Mucosa of descending colon (tissue), 3 donors: ENCODE results near the gene ARRDC5. TPM values are rescaled to one million over a fixed set of nuclear protein-coding genes. Genes with fewer than 3 reads are reported as not detected.

Experiments
- ATAC-seq: fragments of 200-7000 bp; cut with Tn5 transposase; one replicate; pipeline ENCODE4 v1.9.1; 2020; ENCODE audit warnings: mild to moderate bottlenecking, moderate library complexity
- DNase-seq, 3 donors: peaks; one replicate each; pipeline ENCODE4 v3.0.0-alpha.2; 2020
- H3K36me3 ChIP-seq: fragments of 200-600 bp; one replicate; pipeline ENCODE4 v1.8.0; 2021; ENCODE audit warnings: low read depth, mild to moderate bottlenecking
- H3K4me1 ChIP-seq: fragments of 200-600 bp; one replicate; pipeline ENCODE4 v1.8.0; 2021; ENCODE audit warnings: low read depth, mild to moderate bottlenecking
- H3K4me3 ChIP-seq: fragments of 200-600 bp; one replicate; pipeline ENCODE4 v1.8.0; 2021; ENCODE audit warnings: mild to moderate bottlenecking
- H3K9me3 ChIP-seq: fragments of 200-600 bp; one replicate; pipeline ENCODE4 v1.8.0; 2021; ENCODE audit warnings: mild to moderate bottlenecking
- intact Hi-C, 2 donors: fragments of 100-400 bp; cut with DNase I in 1 of 2; cut with micrococcal nuclease in 1 of 2; formaldehyde crosslinking; loops; one replicate each; pipeline versions ENCODE4 v1.11.0 to v1.11.1; 2022; cut with DNase I, micrococcal nuclease
- total RNA-seq, 3 donors: library from RNA; stranded (reverse); fragmentation: NEBNext Ultra II Directional in 2 of 3; extraction: Animal tissue kit (Norgen Biotek cat#: 25700) in 2 of 3; gene quantifications; one replicate each; pipeline versions ENCODE4 v1.2.1 to v1.2.4, GENCODE V29; 2021 to 2023
- TF ChIP-seq, protein P1 (sequence below): fragments of 200-600 bp; IDR thresholded peaks from one replicate; pipeline ENCODE4 v1.8.0; 2022; ENCODE audit warnings: antibody characterized with exemption, mild to moderate bottlenecking
- donor health status: DM: no; HTN: no; CAD: no; lungs with moderate emphysema.
- donor health status: DM: no; HTN: no; CAD: no.
- donor health status: DM: no; HTN: yes; CAD: no.

ARRDC5 gene
- total RNA-seq, 3 donors from 2014 or later = 0.22 to 0.70 TPM; not detected in 1

GRCh38 chr19:4911786-4912672, 9.3 kb upstream of the ARRDC5 start:
- TF ChIP-seq, protein P1, sequence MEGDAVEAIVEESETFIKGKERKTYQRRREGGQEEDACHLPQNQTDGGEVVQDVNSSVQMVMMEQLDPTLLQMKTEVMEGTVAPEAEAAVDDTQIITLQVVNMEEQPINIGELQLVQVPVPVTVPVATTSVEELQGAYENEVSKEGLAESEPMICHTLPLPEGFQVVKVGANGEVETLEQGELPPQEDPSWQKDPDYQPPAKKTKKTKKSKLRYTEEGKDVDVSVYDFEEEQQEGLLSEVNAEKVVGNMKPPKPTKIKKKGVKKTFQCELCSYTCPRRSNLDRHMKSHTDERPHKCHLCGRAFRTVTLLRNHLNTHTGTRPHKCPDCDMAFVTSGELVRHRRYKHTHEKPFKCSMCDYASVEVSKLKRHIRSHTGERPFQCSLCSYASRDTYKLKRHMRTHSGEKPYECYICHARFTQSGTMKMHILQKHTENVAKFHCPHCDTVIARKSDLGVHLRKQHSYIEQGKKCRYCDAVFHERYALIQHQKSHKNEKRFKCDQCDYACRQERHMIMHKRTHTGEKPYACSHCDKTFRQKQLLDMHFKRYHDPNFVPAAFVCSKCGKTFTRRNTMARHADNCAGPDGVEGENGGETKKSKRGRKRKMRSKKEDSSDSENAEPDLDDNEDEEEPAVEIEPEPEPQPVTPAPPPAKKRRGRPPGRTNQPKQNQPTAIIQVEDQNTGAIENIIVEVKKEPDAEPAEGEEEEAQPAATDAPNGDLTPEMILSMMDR = peak; percentile 11

DNA sequence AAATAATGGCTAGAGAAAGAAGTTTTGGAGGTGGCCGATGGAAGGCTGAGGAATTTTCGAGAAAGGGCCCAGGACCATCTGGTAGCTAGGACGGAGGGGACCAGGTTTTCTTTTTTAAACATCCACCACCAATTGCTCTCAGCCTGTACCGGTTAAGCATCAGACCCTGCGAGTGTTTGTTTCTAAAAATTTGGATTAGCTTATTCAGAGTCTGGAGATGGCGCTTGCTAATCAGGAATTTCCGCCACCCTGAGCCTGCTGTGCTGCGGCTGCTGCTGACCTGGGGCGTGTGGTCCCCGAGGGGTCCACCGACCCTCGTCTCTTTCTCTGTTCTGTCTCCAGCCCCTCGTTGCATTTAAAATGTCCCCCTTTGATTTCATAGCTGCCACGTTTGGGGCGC, 8.6 kb upstream of the ARRDC5 start:
- ATAC-seq = no peak
- H3K4me1 ChIP-seq = peaks cover 23% of the 10 kb centered on the region
- intact Hi-C loops = loop anchor here (5.0 kb wide), 2 partner anchors 39 to 99 kb away; no protein-coding TSS in a partner anchor
- no peaks in the 10 kb centered on the region for H3K36me3 ChIP-seq
- no peak for DNase-seq
- H3K4me3 ChIP-seq = no peak overlapping the region
- TF ChIP-seq, protein P1 = no peak
- no peaks in the 10 kb centered on the region for H3K9me3 ChIP-seq

More at GRCh38 chr19:4911786-4912672, 9.3 kb upstream of the ARRDC5 start:
- DNase-seq = peak; percentile 58 to 77 (median 59)
- ATAC-seq = peak; percentile 23
- Histone ChIP-seq H3K9me3 (no peaks in the 10 kb centered on the region), H3K36me3 (no peaks in the 10 kb centered on the region), H3K4me1 (peaks cover 23% of the 10 kb centered on the region), H3K4me3 (no peak overlapping the region)
- intact Hi-C loops = loop anchor here (5.0 kb wide), 2 partner anchors 40 to 100 kb away; no protein-coding TSS in a partner anchor

- TF ChIP-seq, protein P1 = no peak
- H3K4me1 ChIP-seq = peaks cover 22% of the 10 kb centered on the region
- DNase-seq (peak in 2 of 3 donors; percentile 28 to 57), ATAC-seq (no peak)
- no peak overlapping the region for H3K4me3 ChIP-seq
- no peaks in the 10 kb centered on the region for H3K36me3 ChIP-seq
- H3K9me3 ChIP-seq = no peaks in the 10 kb centered on the region
- intact Hi-C loops = loop anchor here (5.0 kb wide), 2 partner anchors 38 to 98 kb away; no protein-coding TSS in a partner anchor
These were observed 8.0 kb upstream of the ARRDC5 start for GRCh38 chr19:4910594-4911281.

GRCh38 chr19:4909897-4910593, 7.3 kb upstream of the ARRDC5 start:
- DNase-seq = peak; percentile 94 to 96 (median 95)
- TF ChIP-seq, protein P1 = no peak
- peak; percentile 96 for ATAC-seq
- Histone ChIP-seq H3K9me3 (no peaks in the 10 kb centered on the region), H3K4me1 (peaks cover 17% of the 10 kb centered on the region), H3K4me3 (peak overlapping the region; percentile 42), H3K36me3 (no peaks in the 10 kb centered on the region)
- intact Hi-C loops = loop anchor here (5.0 kb wide), 2 partner anchors 38 to 98 kb away; no protein-coding TSS in a partner anchor
